ENCODE measurements around the gene PPP1R27.
"Not testable (repeated sequence)": the region's sequence is repeated elsewhere in the genome, so short reads cannot be mapped to it uniquely, and the experiment has no call there.

The PPP1R27 gene

DNA sequence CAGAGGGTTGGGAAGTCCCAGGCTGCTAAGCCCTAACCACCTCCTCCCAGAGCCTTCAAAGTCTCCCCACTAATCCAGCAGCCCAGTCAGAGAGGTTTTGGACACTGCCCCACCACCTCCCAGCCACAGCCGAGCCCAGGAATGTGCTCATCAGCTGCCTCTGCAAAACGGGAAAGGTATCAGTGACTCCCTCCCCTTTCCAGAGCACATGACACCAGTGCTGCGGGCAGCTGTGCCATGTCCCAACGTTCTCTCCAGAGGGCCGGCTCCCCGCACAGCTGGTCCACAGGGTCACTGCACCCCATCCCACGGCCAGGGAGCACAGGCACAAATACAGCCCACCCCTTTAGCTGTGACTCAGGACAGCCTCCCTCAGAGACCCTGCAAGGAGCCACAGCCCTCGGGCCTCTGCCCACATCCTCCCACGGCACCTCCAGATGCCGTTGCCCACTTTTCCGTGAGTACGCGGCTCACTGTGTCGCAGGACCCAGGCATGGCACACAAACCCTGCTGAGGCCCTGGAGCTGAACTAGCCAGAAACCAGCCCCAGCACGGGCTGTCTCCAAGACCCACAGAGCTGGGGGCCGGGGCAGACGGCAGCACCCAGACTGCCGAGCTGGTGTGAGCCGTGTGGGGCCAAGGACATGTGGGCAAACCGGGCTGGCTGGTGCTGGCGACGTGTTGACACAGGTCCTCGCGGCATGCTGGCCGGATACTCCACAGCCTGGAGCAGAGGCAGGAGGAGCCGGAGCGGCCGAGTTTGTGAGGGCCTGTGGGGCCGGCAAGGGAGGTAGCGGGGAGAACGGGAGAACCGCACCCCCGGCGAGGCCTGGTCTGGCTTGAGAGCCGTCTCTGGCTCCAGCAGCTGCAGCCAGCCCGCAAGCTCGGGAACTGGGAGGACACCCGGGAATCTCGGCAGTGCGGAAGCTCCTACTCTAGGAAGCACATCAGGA, 6.3 kb upstream of the PPP1R27 start:
- no peak for DNase-seq

DNA sequence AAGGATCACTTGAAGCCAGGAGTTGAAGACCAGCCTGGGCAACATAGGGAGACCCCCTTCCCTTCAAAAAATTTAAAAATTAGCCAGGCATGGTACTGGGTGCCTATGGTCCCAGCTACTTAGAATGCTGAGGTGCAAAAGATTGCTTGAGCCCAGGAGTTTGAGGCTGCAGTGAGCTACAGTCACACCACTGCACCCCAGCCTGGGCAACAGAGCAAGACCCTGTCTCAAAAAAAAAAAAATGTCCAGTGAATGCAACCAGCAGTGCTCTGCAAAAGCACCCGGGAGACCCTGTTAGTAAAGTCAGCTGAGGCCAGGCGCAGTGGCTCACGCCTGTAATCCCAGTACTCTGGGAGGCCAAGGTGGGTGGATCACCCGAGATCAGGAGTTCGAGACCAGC, 5.2 kb upstream of the PPP1R27 start:
- not testable (repeated sequence) for DNase-seq

DNA sequence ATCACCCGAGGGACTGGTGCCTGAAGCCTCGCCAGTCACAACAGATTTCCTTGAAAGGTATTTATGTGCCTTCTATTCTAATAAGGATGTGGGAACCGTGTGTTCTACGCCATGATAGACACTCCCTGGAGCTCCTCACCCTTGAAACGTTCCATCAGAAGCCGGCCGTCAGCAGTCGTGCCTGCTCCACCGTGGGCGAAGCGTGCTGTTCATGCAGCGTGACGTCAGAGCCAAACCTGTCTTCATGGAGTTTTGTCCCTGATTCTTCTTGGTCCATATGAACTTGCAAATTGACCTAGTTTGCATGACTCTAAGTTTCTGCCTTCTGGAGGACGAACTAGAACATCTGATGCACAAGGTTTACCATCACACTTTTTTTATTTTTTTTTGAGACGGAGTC, 4.5 kb upstream of the PPP1R27 start:
- DNase-seq, result no peak

DNA sequence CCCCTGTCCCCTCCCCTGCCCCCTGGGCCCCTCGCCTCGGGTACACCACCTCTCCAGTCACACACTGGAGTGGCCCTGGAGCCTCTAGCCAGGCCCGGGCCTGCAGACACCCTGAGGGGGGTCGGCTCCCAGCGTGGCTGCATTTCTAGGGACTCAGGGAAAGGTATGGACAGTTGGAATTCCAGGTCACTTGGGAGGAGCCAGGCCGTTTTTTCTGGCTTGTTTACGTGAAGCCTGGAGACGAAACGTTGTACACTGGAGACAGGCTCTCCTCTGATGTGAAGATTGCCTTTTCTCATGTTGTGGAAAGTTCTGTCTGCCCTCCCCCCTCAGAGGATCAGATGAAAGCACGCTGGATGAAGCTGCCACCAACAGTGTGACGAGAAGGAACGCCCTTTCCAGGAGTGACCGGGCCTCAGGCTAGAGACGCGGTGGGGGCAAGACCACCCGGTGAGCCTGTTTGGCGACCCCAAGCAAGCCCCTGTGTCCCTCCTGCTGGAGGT, 4.0 kb upstream of the PPP1R27 start:
- no peak for DNase-seq

DNA sequence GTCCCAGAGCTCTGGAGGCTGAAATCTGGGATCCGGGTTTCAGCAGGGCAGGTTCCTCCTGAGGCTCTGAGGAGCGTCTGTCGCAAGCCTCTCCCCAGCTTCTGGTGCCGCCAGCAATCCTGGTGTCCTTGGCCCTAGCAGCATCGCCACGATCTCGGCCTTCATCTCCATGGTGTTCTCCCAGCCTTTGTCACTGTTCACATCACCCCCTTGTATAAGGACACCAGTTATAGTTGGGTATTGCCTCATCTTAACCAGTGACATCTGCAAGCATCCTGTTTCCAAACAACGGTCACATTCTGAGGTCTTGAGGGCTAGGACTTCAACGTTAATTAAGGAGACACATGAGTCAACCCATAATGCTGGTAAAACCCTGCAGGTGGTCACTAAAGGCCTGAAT, 2.8 kb upstream of the PPP1R27 start:
- no peak for DNase-seq

DNA sequence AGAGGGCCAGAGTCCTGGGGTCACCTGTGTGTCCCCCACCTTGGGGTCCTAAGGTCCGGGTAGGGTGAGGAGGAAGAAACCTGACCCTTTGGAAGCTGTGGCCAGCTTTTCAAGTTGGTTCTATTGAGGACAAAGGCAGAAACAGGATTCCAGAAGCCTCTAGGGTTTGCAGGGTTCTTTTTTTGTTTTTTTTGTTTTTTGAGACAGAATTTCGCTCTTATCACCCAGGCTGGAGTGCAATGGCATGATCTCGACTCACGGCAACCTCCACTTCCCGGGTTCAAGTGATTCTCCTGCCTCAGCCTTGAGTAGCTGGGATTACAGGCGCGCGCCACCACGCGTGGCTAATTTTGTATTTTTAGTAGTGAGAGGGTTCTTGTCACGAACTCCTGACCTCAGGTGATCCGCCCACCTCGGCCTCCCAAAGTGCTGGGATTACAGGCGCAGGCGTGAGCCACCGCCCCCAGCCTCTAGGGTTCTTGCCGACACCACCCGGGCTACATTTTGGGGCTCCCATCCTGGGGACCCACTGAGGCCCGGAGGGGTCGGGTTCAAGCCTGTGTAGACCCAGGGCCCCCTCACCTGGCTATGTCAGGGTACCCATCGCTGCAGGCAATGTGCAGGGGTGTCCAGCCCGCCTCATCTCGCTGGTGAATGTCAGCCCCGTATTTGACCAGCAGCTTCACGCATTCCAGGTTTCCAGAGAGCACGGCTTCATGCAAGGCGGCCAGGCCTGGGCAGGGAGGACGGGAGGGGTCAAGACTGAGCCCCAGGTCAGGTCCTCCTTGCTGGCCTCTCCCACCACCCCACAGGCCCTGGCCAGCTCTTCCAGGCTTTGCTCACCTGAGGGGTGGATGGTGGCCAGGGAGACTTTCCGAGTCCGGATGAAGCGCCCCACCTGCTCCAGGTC, 674 bp downstream of the PPP1R27 start:
- no peak for DNase-seq

DNA sequence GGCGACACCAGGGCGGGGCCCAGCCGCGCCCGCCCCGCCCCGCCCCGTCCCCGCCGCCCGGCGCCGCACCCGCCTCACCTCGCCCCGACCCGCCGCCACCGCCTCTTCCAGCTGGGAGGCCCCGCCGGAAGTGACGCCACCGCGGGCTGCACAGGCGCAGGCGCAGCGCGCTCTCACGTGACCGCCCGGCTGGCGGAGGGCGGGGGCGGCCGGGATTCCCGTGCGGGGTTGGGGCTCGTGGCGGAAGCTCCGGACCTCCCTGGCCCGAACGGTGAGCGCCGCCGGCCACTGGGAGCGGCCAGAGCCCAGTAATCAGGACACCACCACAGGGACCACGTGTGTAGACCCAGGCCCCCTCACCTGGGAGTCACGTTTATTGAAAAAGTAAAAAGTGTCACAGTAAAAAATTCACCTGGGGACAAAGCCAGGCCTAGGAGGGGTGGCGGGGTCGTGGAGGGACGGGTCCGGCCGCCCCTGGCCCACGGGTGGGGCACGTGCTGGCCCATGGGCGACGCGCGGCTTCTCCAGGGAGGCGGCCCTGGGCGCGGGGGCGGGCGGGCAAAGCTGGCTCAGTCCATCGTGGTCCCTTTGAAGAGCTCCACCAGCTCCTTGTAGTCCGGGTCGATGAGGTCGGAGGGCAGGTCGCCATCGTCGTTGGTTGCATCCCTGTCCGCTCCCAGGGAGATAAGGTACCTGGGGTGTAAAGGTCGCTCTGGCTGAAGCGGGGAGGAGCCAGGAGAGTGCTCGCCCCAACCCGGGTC, 1.5 kb downstream of the PPP1R27 start, which contains the start of gene MCRIP1:
Gene MCRIP1, minus strand, starts transcription at position 132 of the 761 bp plus-strand sequence. CDS start 8,785 bp downstream, outside the sequence.
- DNase-seq, result peak; percentile 93

DNA sequence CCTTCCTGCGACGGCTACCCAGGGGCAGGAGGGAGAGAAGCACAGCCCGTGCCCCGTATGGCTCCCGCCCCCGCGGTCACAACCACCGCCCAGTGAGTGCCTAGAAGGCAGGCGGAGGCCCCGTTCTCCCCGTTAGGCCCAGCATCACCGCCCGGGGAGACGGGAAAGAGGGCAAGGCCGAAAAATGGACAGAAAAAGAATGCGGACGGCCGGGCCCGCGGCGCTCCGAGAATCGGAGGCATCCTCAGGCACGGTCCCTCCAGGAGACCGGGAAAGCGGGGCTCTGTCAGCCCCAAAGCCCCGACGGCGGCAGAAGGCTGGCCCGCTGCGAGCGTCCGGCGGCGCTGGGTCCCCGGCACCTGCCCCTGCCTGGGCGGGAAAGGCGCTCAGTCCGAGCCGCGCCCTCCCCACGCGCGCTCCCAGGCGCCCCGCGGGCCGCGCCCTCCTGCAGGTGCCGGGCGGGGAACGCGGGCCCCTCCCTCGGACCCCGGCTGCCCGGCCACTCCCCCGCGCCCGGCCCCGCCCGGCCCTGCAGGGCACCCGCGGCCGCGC, 2.2 kb downstream of the PPP1R27 start:
- DNase-seq, result no peak

DNA sequence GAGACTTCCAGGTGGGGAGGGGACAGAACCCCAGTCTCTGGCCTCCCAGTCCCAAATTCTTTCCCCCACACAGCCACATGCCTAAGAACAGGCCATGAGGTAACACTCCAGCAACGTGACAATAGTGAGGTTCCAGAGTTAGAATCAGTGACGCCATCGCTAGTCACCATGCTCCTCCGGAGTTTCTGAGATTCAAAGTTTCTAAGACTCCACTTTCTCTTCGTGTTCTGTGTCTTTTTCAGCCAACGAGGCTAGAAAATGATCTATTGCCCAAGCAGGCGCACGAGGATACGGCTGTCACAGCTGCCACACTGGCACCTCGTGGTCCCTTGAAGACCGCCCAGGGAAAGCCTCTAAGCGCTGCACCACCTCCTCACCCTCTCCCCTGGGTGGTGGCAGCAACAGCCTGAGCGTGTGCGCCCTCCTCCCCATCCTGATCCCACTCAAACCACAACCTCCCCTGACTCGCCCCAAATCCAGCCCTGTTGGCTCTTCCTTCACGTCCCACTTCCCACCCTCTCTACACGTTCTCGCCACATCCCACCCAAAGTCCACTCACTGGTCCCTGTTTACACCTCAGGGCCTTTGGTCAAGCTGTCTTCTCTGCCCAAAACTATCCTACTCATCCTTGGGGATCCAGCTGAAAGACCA, 2.8 kb downstream of the PPP1R27 start:
- no peak for DNase-seq

DNA sequence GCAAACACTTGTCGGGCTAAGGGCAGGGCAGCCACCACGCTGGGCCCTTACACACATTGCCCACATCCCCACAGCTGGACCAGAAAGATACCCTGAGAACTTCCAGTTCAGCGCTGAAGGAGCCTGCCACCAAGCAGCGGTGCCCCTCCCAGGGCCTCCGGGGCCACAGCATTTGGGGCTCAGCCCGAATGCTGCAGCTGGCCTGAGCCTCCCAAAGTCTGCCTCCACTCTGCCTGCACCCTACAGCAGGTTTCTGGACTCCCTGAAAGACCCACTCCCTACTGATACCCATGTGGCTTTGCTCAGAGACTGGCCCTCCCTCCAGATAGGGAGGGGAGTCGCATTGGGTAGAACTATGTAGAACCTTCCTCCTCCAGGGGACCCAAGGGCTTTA, 3.3 kb downstream of the PPP1R27 start:
- no peak for DNase-seq

DNA sequence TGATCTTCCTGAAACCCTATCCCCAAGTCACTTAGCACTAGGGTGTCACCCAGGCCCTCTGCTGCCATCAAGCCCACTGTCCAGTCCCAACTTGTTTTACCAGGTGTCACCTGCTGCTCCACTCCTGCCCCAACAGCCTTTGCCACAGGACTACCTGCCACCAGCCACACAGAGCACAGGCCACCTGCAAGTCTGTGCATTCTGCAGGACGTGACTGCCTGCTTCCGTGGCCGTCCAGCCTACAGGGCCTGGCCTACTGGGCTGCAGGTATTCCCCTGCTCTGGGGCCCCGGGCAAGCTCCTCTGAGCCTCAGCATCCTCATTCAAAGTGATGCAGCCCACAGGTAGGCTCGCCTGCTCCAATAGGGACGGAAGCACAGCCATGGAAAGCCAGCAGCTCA, 5.0 kb downstream of the PPP1R27 start:
- DNase-seq, result no peak

DNA sequence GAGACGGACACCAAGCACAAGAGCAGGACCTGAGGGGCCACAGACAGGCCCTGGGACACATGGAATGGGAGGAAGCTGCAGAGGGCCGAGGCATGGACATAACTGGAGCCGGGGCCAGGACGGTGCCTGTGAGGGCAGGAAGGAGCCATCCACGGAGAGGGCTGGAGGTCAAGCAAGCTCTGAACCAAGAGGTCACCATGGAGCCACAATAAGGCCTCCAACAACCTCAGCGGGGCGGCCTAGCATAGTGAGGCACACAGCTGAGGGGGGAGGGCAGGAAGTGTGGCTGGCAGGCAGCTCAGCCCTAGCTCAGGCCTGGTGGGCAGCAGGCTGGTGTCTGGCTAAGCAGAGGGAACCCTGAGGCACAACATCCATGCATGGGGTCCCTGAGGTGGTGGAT, 6.2 kb downstream of the PPP1R27 start:
- no peak for DNase-seq

DNA sequence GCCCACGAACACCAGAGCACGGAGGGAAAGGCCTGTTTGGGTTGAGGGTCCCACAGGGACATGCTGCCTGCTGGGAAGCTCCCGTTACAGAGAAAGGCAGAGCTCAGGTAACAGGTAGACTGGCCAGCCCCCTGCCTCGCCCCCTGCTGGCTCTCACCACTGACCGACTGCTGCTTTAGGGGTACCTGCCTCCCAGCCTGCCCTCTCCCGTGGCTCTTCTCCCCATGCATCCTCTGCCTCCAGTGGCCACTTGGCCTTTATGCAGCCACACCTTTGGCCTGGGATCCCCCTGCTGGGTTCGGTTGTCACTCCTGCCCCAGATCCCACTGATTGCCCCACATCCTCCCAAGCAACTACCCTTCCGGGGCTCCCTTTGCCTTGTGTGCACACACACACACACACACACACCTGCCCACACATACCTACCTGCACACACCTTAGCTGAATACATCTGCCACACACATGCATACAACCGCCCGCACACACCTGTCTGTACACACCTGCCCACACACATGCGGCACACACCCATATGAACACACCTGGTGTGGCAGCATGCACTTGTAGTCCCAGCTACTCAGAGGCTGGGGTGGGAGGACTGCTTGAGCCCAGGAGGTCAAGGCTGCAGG, 8.9 kb downstream of the PPP1R27 start:
- no peak for DNase-seq

DNA sequence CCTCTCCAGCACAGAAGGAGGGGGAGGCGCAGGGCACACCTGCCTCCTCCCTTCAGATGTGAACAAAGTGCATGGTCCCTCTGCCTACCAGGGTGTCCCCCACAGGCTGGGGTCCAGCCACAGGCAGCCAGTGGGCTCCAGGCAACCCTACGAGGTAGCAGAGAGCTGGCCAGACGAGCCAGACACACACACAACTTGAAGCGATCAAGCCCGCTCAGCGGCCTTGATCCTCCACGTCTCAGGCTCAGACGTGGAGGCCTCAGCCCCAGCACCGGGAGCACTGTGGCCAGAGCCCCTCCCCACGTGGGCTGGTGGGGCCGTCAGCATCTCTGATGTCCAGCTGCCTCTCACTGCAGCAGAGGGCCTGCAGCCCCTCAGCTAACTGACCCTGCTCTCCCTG, 10.3 kb downstream of the PPP1R27 start:
- DNase-seq, result no peak

DNA sequence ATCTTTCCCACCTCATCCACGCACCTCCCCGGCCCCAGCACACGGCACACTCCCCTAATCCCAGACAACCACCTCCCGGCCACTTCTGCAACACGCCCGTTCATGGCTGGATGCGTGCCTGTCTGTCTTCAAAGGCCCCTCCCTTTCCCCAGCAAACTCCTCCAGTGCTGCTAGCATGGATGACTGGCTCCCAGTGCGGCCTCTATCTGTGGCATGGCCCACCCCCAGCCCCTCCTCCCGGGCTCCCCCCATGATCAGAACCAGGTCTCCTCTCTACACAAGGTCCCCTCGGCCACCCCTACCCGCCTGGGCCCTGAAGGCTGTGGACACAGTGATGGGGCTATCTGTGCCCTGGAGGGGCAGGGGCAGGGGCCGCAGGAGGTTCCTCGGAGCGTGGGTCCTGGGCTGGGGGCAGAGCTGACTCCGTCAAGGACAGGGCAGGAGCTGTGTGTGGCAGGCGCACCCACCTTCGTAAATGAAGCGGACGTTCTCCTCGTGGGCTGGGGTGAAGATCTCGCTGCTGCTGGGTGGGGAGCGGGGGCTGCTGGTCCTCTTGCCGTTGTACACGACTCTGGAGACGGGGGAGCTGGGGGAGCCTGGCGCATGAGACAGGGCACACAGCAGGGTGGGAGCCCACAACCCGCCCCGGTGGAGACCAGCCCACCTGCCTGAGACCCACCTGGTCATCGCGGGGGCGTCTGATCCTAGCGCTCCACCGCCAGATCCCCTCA, 10.9 kb downstream of the PPP1R27 start:
- DNase-seq, result no peak

DNA sequence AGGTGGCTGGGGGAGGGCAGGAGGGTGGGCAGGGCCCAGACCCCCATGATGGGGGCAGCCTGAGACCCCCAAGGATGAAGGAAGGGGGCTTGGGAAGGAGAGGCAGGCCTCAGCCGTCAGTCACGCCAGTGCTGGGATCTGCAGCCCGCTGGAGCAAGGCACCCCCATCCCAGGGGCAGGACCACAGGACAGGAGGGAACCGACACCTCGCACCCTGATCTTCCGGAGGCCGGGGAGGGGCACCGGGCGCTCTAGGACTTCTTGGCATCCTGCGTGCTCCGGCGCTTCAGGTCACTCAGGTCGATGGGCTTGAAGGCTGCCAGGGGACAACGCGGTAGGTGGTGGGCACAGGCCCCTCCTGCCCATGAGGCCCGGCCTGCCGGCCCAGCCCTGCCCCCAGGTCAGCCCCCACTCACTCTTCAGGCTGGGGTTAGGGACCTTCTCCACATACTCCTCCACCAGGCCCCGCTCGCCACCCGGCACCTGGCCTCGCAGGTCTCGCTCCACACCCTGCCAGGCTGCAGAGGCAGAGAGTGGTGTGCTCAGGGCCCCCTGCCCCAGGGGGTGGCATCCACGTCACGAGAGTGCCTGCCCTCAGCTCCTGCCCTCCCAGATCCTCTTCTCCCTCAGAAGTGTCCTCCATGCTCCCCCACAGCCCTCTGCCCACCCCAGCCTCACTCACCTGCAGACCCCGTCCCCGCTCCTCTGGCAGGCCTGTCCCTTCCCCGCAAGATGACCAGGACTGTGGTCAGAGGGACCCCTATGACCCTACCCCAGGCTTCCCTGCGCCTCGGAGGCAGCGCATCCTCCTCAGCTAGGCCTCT, 11.6 kb downstream of the PPP1R27 start:
- no peak for DNase-seq

DNA sequence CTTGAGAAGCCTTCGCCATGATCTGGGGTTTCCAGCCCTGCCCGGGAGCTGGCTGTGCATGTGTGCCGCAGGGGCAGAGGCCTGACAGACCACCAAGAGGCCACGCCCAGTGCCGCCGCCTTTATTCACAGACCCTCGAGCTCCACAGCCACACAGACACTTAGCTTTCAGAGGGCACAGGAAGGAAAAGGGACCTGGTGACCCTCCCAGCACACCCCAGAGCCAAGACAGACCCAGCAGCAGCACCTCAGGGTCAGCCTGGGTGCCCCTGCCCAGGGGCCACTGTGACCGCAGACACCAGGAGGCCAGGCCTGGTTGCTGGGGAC, 12.6 kb downstream of the PPP1R27 start:
- no peak for DNase-seq

DNA sequence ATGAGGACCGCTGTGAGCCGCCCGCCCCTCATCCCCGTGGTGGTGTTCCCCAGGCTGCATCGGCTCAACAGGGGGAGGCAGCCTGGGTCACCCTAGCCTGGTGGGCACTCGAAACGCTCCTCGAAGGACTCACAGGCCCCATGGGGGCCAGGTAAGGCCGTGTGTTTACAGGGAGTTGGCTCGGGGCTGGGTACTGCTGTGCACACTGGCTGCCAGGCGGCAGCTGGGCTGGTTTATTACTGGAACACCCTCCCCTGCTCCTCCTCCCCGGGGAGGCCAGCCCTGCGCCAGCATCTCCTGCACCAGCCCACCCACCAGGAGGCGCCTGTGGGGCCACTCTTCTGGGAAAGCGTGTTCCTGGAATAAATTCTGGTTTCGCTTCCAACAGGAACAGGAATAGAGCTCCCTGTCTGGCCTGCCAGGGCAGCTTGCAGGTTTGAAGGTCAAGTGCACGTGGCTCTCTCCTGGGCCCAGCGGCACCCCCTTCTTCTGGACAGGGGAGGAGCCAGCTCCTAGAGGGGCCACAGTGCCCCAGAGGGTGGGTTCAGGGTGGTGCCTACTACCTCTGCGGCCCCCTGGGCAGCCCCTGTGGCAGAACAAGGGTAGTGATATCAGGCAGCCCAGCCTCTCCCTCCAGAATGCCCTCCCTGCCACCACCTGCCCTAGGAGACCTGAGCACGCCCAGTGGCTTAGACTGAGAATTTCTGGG, 13.1 kb downstream of the PPP1R27 start:
- peak; percentile 86 for DNase-seq

DNA sequence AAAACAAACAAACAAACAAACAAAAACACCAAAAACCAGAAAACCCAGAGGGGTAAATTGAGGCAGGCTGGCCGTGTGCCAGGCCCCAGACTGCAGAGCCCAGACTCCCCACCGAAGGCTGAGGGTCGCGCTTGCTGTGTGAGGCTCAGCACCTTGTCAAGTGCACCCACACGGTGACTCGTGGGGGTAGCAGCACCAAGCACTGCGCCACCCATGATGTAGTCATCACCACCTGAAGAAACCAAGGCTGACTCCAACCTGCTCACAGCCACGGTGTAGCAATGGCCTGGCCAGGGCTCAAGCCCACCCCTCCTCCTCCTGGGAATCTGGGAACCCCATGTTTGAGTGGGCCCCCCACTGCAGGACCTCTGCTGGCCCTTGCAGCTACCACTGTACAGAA, 13.7 kb downstream of the PPP1R27 start:
- peak; percentile 39 for DNase-seq

Data from NCI-H226 (cell line).